SK-N-MC (cell line): ENCODE data around the gene HDAC4.

Source experiments
- EZH2 ChIP-seq: fragments of 200-600 bp; sonication (generic); IDR thresholded peaks from one replicate; pipeline ENCODE4 v1.6.1; 2017; ENCODE audit warnings: antibody characterized with exemption
- FOXP2 ChIP-seq: optimal IDR thresholded peaks from 2 replicates; pipeline ENCODE3; 2011; ENCODE audit warnings: mild to moderate bottlenecking, moderate library complexity; ENCODE audit not compliant: insufficient read depth; ENCODE audit errors: extremely low read length, control extremely low read depth
- POLR2AphosphoS5 ChIP-seq: IDR thresholded peaks from 2 replicates; pipeline ENCODE4 v1.6.1; 2012; ENCODE audit warnings: mild to moderate bottlenecking, low read depth, low read length, borderline replicate concordance

DNA sequence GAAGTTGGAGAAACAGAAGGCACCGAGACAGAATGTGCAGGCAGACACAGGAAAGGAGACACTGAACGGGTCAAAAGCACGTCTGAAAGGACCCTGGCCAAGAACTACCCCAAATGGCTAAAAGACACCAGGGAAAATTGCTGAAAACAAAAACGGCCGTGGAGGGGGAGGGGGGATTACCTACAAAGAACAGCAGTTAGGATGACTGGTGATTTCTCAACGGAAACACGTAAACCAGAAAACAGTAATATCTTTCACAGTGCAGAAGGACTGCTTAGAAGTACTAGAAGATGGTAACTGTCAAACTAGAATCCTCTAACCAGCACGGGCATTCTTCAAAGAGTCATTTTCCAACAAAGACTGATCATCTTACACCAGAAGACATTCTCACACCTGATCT, 142.6 kb downstream of the HDAC4 start:
- TF ChIP-seq EZH2 (no peak), POLR2AphosphoS5 (no peak), FOXP2 (no peak)
